Erythroblast (primary cell): ENCODE results near the gene RIMBP2.
"Not testable (repeated sequence)": the region's sequence is repeated elsewhere in the genome, so short reads cannot be mapped to it uniquely, and the experiment has no call there.

Source experiments
- GATA1 ChIP-seq: IDR thresholded peaks from 2 replicates; pipeline ENCODE4 v1.6.1; 2011; ENCODE audit warnings: low read depth, mild to moderate bottlenecking, control low read depth, low read length, moderate library complexity
- POLR2A ChIP-seq: IDR thresholded peaks from 2 replicates; pipeline ENCODE4 v1.6.1; 2011; ENCODE audit warnings: mild to moderate bottlenecking, low read length

- not testable (repeated sequence) for TF ChIP-seq POLR2A, GATA1
Measured at GRCh38 chr12:130584475-130584874, 131.6 kb downstream of the RIMBP2 start.
